Ammon's horn (tissue), 1 donor: ENCODE measurements around the gene FHOD3.

Source experiments
- DNase-seq: peaks from one replicate; pipeline ENCODE4 v3.0.0-alpha.2; 2016; ENCODE audit warnings: low spot score

The FHOD3 gene

DNA sequence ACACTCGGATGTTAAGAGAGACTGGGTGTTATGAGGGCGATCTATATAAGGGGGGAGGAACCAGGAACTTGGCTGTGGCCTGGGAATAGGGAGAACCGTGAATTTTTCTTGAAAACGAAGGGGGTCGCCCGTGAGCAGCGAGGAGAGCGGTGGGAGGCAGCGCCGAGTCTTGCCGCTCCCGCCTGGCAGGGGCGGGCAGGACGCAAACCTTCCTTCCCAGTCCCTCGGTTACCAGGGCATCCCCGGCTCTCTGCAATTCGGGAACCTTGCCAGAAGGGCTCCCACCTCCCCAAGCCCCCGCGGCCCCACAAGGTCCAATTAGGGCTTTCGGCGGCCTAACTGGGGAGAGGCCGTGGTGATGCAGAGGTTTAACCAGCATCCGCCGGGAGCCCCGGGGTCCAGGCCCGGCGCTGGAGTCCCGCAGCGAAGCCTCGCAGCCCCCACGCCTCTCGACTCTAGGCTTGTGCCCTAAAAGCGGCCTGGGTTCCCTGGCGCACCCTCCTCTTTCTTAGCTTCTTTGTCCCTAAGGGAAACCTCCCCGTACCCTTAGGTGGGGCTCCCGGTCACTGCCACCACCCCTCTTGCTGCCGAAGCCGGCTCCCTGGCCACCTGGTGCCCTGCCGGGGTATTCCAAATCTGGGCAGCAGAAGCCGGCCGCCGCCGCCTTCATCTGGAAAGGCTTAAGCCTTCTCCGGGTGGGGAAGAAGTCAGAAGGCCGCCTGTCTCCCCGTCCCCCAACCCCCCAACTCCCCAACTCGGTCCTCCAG, 680 bp upstream of the FHOD3 start:
- DNase-seq: peak; percentile 89

DNA sequence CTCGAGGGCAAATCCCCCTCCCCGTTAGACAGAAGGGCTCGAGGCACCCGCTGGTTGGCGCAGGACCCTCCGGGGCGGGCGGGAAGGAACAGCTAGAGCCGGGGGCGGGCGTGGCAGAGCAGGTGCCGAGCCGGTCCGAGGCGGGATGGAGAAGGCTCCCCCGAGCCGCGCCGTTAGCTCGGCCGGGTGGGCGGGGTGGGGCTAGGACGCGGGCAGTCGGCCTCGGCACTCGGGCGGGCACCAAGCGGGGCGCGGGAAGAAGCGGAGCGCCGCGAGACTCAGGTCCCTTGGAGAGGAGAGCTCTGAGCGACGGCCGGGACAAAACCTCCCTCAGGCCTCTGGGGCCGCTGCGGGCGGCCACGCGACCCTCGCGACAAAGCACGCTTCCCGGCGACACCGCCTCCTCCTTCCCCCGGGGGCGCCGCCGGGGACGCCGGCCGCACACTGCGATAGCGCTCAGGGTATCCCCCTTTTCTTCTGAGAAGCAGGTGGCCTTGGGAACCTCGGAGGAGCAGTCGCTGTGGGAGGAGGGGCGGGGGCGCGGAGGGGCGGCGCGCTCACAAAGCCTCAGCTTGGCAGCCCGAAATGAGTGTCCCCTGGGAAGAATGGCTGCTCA, 721 bp downstream of the FHOD3 start:
- no peak for DNase-seq

DNA sequence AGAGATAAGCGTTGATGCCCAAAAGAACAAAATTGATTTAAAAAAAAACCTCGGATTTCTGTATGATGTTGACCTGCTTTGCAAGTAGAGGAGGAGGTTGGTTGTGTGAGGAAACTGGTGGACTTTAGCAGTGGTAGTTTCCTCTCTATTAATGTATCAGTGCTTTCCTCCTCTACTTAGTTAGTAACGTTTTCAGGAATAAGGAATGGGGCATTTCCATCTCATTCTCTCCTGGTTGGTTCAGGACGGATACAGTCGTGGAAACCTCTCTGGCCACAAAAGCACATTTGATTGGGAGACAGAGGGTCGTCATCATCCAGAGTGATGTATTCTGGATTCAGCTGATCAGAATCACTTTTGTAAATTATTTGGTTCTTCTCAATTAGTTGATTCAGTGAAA, 1.5 kb downstream of the FHOD3 start:
- DNase-seq: no peak

GRCh38 chr18:36300211-36300610, 2.7 kb downstream of the FHOD3 start:
- no peak for DNase-seq

- DNase-seq: no peak
Measured at GRCh38 chr18:36301884-36302283, 4.4 kb downstream of the FHOD3 start.

GRCh38 chr18:36302676-36303075, 5.2 kb downstream of the FHOD3 start:
- no peak for DNase-seq

GRCh38 chr18:36303211-36303844, 5.8 kb downstream of the FHOD3 start:
- DNase-seq: no peak

- DNase-seq: no peak
Measured at GRCh38 chr18:36304723-36305122, 7.2 kb downstream of the FHOD3 start.

DNA sequence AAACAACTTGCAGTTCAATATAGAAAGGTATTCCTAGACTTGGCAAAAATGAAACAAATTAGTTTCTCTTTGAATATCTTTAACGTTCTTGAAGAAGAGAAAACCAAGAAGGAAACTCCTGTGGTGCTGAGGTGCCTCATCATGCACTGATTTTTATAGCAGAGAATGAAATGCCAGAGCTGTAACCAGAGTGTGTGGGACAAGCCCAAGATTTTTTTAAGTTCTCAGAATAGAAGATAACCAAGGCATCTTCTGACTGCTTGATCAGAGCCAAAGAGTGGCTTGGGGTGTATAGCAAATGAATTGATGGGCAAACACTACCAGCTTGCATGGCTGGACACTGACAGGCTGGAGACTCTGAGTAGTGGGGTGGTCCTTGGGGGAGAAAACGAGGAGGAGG, 7.9 kb downstream of the FHOD3 start:
- DNase-seq: no peak

DNA sequence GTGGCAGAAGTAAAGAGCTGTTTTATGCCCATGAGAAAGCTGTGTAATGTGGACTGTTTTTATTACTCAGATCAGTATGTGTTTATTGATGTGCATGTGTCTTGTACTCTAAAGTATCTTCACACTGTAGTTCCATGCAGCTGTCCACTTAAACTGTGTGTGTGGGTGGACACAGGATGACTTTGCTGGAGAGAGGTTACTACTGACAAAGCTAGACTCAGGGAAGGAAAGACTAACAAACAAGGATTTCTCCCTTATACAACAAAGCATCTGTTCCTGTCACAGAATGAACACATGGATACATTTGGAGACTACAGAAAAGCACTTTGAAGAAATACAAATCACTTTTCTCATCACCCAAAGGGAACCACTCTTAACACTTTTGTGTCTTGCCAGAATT, 10.0 kb downstream of the FHOD3 start:
- DNase-seq: no peak

- no peak for DNase-seq
Measured at GRCh38 chr18:36308711-36309435, 11.4 kb downstream of the FHOD3 start.

GRCh38 chr18:36309436-36310391, 12.2 kb downstream of the FHOD3 start:
- DNase-seq: no peak

GRCh38 chr18:36311026-36311570, 13.6 kb downstream of the FHOD3 start:
- no peak for DNase-seq

DNA sequence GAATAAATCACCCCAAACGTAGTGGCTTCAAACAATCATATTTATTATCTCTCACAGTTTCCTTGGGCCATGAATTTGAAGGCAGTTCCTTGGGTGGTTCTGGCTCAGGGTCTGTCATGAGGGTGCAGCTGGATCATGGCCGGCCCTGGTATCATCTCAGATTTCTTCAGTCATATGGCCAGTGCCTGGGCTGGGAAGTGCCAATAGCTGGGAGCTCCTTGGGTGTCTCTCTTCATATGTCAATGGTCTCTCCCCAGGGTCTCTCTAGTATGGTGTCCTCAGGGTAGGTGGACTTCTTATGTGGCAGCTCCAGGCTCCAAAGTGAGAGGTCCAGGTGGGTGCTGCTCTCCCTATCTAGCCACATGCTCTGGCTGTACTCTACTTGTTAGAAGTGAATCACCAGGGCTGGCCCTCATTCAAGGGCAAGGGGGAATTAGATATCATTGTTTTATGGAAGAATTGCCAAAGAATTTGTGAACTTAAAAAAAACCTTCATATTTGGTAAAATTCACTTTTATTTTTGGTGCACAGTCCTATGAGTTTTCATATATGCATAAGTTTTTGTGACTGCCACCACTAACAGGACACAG, 15.4 kb downstream of the FHOD3 start:
- DNase-seq: no peak

DNA sequence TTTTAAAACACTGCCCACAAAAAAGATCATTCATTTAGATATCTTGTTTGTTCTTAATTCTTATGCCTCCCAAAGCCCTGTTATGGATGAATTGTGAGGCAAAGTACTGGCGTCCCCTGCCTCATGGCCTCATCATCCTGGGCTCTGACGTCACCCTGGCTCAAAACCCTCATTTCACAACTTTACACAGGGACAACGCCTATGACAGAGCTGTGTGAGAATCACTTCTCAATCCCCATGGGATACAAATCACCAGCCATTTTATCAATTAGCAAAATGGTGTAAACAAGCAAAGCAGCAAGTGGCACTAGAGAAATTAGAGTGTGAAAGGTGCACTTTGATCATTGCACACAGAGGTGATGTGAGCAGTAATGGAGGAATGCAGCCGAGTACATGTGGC, 16.6 kb downstream of the FHOD3 start:
- DNase-seq: no peak

- DNase-seq: no peak
Measured at GRCh38 chr18:36314754-36315153, 17.2 kb downstream of the FHOD3 start.

DNA sequence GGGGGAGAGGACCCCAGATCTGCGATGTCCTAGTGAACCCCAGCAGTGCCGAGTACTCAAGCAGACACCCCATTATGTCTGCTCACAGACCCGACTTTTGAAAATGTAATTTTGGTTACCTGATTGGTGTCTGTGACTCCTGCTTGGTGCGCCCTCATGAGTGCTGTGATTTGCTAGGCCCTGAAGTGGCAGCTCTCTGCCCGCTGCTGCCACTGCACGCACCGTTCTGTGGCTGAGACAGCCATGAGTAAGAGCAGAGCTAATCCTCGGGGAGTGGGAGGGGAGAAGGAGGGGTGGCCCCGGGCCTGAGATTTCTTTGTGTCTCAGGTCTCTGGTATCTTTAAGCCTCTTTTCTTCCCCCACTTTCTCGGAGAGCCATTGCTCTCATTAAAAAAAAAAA, 18.2 kb downstream of the FHOD3 start:
- no peak for DNase-seq

DNA sequence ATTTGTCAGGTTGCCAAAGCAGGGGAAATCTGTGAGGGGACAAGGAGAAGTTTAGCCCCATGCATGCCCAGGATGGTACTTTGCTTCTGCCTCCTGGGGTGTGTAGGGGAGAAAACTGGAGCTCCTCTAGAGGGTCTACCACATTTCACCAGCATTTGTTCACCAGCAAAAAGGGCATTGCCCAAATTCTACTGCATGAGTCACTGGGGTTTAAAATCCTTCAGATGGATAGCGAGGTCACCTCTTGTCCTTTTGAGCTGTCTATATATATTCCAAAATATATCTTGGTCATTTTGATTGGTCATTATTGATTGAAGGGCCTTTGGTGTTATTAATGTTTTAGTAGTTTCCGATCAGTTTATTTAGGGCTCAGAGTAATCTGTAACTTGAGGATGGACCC, 18.7 kb downstream of the FHOD3 start:
- DNase-seq: no peak

- no peak for DNase-seq
Measured at GRCh38 chr18:36321658-36322407, 24.3 kb downstream of the FHOD3 start.

- DNase-seq: no peak
Measured at GRCh38 chr18:36322408-36322728, 24.9 kb downstream of the FHOD3 start.
